Measurements from ENCODE around the gene ATRAID.
A peak's percentile ranks its signal among the peaks of the same experiment; 100 is the strongest.

ATRAID gene

DNA sequence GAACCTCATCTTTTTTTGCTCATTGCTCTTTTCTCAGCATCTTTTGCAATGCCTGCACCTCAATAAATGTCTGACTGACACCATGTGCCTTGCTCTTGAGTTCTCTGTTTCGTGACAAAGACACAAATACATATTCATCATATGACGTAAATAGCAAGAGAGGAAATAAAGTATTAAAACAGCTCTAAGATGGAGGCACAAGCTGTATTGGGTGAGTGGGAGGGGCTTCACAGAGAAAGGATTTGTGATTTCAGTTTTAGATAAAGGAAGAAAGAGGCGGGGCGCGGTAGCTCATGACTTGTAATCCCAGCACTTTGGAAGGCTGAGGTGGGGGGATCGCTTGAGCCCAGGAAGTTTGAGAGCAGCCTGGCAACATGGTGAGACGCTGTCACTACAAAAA is 8.2 kb downstream of the ATRAID start:
- DNase-seq = no peak

DNA sequence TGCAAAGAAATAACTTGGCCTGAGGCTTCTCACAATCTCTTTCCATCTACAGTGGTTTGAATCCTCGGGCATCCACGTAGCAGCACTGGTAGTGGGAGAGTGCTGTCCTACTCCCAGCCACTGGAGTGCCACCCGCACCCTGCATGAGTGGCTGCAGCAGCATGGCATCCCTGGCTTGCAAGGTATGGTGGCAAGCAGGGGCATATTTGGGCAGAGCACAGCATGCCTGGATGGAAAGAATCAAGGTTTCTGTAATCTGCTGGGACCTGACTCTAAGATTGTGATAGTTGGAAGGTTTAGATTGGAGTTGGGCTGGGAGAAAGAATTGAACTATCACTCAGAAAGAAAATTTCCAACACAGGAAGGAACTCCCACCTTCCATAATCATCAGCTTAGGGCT is 9.3 kb downstream of the ATRAID start:
- DNase-seq = no peak

DNA sequence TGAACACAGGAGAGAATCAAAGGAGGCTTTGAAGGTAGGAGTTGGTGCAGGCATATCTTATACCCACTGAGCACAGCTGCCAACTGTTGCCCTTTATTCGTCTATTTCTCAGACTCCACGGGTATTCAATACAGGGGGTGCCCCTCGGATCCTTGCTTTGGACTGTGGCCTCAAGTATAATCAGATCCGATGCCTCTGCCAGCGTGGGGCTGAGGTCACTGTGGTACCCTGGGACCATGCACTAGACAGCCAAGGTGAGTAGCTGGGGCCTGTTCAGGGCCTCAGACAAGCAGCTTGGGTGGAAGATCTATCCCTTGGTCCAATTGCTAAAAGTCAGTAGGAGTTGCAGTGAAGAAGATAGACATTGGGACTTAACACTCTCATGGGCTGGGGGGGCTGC is 10.6 kb downstream of the ATRAID start:
- no peak for DNase-seq

DNA sequence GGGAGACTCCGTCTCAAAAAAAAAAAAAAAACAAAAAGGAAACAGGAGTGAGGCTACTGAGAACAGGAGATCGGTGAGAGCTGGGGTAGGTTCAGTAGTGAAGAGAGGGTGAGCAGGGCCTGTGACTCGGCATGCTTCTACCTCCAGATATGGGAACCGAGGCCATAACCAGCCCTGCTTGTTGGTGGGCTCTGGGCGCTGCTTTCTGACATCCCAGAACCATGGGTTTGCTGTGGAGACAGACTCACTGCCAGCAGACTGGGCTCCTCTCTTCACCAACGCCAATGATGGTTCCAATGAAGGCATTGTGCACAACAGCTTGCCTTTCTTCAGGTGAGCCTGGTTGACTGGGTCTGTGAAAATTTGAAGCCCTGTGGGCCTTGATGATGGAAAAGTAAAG is 11.6 kb downstream of the ATRAID start:
- DNase-seq = no peak

DNA sequence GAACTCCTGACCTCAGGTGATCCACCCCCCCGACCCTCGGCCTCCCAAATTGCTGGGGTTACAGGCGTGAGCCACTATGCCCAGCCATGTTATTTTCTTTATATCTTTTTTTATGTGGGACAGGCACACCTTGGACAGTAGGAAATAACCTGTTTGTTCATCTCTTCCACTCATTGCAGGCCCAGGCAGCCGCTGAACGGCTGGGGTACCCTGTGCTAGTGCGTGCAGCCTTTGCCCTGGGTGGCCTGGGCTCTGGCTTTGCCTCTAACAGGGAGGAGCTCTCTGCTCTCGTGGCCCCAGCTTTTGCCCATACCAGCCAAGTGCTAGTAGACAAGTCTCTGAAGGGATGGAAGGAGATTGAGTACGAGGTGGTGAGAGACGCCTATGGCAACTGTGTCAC is 13.7 kb downstream of the ATRAID start:
- DNase-seq = no peak

DNA sequence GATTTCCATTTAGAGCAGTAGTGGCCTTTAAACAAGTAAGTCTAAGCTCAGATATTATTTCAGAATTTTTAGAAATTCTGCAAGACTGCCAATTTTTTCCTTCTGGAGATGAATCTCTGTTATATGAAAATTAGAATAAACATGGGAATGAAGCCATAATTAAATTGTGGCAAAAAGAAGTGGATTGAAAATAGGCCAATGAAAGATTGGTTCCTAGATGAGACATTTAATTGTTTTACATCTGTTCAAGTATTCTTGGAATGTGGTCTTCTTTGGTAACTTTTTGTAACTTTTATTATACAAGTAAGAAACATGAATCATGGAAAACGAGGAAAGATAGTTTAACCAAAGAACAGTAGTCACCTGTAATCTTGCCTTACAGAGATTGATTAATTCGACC is 15.7 kb downstream of the ATRAID start:
- no peak for DNase-seq

DNA sequence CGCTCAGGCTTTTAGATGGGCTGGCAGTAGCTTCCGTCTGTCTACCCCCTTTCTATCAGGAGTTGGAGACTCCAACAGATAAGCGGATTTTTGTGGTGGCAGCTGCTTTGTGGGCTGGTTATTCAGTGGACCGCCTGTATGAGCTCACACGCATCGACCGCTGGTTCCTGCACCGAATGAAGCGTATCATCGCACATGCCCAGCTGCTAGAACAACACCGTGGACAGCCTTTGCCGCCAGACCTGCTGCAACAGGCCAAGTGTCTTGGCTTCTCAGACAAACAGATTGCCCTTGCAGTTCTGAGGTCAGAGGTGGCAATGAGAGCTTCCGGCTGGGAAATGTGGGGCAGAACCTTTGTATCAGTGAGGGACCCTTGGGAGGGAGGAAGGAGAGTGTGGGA is 20.1 kb downstream of the ATRAID start:
- no peak for DNase-seq

DNA sequence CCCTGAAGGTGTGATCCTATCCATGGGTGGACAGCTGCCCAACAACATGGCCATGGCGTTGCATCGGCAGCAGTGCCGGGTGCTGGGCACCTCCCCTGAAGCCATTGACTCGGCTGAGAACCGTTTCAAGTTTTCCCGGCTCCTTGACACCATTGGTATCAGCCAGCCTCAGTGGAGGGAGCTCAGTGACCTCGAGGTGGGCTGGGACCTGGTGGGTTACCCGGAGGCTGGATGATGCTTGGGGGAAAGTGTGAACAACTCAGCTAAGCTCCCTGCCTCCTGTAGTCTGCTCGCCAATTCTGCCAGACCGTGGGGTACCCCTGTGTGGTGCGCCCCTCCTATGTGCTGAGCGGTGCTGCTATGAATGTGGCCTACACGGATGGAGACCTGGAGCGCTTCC is 21.5 kb downstream of the ATRAID start:
- no peak for DNase-seq

DNA sequence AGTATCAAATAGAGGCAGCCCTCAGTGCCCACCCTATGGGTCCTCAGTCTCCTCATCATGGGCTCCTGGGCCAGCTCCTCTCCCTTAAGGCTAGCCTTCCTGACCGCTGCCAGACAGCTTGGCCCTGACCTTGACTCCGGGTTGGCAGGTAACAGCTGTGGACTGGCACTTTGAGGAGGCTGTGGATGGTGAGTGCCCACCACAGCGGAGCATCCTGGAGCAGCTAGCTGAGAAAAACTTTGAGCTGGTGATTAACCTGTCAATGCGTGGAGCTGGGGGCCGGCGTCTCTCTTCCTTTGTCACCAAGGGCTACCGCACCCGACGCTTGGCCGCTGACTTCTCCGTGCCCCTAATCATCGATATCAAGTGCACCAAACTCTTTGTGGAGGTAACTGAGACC is 24.3 kb downstream of the ATRAID start:
- no peak for DNase-seq

DNA sequence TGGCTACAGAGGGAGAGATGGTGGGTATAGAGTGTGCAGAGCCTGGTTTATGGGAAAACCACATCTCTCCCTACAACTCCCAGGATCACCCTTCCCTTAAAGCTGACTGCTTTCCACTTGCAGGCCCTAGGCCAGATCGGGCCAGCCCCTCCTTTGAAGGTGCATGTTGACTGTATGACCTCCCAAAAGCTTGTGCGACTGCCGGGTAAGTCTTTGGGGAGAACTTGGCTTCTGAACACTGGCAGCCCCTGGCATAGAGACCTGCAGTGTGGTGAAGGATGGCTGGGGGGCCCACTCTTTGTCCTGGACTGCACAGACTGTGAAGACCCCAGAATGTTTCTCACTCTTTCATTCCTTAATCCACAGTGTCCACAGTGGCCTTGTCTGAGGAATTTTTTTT is 24.8 kb downstream of the ATRAID start:
- no peak for DNase-seq

DNA sequence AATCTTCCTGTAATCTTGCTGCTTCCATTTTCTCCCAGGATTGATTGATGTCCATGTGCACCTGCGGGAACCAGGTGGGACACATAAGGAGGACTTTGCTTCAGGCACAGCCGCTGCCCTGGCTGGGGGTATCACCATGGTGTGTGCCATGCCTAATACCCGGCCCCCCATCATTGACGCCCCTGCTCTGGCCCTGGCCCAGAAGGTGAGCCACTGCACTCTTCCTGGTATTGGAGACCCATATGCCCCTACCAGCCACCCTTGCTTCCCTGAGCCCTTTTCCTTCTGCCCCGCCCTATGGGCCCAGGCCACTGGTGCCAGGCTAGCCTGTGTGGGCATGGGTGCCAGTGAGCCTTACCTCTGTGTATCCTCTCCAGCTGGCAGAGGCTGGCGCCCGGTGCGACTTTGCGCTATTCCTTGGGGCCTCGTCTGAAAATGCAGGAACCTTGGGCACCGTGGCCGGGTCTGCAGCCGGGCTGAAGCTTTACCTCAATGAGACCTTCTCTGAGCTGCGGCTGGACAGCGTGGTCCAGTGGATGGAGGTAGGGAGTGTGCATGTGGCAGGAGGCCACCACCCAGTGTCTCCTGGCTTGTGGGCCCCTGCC is 25.6 kb downstream of the ATRAID start:
- DNase-seq = no peak

DNA sequence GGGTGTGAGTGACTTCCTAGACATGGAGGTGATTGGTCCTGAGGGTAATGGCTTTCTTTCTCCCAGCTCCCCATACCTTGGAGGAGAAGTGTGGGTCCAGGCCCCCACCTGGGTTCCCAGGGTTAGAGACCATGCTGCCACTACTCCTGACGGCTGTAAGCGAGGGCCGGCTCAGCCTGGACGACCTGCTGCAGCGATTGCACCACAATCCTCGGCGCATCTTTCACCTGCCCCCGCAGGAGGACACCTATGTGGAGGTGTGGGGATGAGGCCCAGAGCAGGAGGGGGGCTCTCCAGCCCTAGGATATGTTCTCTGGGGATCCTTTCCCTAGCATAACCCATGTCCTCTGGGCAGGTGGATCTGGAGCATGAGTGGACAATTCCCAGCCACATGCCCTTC is 27.1 kb downstream of the ATRAID start:
- DNase-seq = no peak

DNA sequence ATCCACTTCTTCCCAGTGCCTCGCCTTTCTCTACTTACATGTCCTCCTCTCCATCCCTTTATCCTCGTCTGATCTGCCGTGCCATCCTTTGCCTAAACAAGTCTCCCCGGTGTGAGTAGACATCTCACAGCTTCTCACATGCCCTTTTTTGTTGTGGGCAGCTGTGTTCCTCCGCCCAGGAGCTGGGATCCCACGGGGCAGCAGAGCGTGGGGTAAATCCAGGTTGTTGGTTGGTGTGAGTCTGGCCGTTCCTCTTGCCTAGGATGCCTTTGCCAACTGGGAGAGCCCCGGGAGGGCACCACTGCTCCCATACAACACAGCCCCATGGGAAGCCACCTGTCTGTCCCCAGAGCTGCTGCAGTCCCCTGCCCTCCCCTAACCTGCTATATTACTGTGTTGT is 28.6 kb downstream of the ATRAID start:
- DNase-seq = no peak

DNA sequence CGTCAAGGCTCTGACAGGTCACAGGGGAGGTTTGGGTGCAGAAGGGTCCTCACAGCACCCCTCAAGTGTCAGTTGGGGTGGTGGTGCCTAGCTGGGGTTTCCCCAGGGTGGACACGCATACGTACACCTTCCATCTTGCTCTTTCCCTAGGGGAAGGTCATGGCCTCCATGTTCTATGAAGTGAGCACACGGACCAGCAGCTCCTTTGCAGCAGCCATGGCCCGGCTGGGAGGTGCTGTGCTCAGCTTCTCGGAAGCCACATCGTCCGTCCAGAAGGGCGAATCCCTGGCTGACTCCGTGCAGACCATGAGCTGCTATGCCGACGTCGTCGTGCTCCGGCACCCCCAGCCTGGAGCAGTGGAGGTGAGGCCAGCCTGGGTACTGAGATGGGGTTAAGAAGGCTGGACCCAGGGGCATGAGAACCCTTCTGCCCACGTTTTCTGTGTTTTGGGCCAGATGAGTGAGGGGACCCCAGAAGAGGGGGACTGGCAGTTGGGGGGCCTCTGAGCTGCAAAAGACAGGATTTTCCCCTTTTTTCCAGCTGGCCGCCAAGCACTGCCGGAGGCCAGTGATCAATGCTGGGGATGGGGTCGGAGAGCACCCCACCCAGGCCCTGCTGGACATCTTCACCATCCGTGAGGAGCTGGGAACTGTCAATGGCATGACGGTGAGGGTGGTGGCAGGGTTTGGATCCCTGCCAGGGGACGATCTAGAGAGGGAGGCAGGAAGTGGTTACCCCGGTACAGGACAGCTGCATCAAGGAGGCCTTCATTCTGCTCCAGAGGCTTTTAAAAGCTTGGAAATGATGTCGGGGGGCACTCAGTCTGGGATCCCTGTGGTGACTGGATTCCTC is 30.1 kb downstream of the ATRAID start:
- DNase-seq = no peak

DNA sequence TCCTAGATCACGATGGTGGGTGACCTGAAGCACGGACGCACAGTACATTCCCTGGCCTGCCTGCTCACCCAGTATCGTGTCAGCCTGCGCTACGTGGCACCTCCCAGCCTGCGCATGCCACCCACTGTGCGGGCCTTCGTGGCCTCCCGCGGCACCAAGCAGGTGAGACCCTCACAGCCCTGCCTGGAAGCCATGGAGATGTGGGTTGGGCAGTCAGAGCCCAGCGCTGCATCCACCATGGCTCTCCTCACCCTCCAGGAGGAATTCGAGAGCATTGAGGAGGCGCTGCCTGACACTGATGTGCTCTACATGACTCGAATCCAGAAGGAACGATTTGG is 30.7 kb downstream of the ATRAID start:
- no peak for DNase-seq

DNA sequence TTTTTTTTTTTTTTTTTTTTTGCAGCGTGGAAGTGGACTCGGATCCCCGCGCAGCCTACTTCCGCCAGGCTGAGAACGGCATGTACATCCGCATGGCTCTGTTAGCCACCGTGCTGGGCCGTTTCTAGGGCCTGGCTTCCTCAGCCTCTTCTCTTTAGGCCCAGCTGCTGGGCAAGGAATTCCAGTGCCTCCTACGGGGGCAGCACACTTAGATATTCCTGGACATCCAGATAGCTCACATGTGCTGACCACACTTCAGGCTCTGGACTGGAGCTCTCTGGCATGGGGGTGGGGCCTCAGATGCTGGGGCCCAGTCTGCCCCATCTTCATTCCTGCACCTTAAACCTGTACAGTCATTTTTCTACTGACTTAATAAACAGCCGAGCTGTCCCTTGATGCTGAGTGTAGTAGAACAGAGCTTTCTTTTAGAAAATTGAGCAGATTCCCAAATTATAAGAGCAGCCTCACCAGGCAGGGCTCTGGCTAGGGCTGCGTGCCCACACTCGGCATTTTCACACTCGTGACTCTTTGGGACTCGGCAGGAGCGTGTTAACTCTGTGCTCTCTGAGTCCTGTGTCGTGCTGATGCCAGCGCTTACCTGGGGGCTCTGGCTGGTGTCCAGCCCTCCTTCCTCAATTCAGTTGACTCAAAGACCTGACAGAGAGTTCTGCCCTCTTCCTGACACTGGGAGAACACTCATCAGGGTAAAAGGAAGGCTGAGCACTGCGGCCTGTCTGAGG is 31.7 kb downstream of the ATRAID start:
- no peak for DNase-seq

DNA sequence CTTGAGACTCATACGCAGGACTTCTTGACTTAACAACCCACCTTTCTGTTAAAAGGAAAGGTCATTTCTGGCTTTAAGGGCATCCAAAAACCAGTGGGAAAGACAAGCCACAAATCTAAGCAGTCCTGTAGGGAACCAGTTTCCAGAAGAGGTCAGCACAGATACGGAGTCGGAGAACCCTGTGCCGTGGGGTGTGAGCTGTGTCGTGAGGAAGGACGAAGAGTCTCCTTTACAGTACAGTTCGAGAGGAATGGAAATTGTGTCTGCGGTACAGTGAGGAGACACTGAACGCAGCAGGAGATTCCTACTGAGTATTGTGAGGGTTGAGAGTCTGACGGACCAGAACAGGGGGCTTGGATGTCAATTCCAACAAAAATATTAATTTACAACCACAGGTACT is 33.3 kb downstream of the ATRAID start:
- DNase-seq = no peak

DNA sequence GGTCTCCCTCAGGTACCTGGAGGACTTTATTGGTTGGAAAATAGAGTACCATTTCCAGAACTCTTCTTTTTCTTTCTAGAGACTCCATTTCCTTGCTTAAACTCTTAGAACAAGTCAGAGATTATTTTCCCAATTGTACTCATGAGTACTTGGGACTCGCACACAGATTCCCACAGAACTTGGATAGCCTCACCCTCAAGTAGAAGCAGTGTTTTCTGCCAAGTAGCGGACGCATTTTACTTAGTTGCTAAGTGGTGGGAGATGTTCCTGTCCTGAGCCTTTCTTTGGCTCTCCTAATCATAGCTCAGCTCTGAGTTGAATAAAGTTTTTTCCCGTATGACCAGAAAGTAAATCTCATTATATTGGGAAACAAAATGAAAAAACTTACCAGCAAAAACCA is 33.8 kb downstream of the ATRAID start:
- no peak for DNase-seq

DNA sequence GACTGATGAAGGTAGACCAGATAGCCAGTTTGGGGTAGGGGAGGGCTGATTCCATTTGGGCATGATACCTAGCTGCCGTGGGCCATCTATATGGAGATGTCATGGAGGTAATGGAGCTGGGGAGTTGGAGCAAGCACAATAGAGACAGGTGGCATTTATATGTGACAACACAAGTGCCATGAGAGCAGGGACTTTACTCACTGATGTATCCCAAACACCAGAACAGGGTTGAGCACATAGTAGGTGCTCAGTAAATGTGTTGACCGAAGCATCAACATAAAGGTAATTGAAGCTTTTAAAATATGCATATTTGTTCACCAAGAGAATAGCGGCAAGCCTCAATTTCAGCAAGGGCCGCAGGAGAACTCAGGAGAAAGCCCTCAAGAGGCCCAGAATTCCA is 36.1 kb downstream of the ATRAID start:
- DNase-seq = no peak

DNA sequence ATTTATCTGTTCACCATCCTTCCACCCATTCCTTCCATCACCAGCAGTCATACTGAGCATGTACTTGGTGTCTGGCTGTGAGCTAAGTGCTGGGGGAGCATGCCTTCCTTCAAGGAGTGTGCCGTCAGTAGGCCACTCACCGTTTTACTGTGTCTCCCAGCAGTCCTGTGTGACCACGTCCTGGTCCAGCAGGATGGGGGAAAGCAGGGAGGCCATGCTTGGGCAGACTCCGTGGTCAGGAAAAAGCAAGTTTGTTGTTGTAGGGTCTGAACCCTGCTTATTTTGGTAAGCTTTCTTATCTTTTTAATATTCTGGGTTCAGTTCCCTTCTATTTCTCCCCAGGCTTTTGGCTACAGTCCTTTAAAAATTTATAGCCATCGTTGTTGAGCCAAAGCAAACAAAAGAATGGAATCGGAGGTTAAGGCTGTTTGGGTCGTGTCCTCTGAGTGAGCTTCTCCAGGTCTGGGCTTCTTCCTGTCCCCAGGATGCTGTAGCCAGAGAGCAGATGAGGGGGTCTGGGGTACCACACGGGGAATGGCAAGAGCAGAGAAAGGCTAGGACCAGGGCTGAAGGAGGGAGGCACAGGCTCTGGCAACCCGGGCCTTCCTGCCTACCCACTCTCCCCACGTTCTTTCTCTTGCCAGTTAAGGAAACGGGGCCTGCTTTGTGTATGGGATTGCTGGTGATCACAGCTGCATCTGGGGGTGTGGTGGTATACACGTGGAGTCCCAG is 37.5 kb downstream of the ATRAID start:
- DNase-seq = no peak

DNA sequence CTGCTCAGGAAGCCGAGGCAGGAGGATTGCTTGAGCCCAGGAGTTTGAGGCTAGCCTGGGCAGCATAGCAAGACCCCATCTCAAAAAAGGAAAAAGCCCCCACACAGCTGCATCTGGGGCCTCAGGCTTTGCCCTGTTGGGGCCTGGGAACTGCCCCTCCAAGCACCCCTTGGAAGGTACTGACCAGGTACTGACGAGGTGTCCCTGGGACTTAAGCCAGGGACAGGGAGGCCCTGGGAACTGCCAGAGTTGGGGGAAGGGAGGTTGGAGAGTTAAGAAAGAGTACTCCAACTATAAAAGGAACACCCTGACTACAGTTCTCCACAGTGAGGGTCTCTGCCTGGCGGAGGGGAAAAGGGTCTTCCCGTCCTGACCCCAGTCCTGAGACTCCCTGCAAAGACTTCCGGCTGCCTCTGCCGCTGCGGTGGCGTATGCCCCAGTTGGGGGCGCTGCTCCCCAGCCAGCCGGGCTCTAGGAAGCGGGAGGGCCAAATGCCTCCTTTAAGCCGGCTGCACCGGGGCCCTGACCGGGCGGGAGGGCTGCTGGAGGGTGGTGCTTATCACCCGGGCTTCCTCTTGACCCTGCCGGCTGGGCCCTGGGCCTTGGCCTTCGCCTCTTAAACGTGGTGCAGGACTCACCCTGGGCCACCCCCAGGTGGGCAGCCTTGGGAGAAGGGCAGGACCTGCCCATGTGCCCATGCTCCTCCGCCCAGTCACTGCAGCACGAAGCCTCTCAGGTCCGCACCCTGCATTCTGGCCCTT is 38.2 kb downstream of the ATRAID start:
- DNase-seq = peak; percentile 14

DNA sequence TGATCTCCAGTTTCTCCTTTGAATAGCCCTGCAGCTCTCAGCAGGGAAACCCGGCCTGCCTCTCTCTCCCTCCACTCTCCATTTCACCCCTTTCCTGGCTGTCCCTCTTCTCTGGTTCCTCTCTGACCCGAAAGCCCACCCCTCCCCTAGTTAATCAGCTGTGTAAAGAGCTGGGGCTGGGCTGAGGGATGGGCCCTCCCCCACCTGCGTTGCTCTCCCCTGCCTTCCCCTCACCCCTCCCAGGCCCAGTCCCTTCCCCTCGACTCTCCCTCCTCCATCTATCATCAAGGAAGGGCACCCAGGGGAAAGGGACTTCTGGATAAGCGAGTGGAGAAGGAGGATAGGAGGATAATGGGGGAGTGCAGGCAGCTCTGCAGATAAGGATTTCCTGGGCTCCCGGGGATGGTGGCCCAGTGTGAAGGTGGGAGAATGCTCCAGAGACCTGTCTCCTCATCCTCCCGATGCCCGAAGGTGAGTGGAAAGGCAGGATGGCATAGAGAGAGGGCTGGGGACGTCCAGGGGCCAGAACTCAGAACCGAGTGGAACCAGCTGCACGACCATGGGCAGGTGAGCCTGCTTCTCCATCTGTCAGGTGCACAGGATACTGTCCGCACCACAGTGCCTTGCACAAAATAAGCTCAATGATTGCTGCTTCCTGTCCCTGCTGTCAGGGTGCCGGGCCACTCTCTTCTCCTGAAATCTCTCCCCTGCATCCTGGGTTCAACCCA is 39.0 kb downstream of the ATRAID start:
- no peak for DNase-seq

Data from NCI-H1092 treated with DMSO at 0.1 percent for 48 hours (cell line).